GM12878 (cell line): ENCODE data around the gene THSD4. TPM values are rescaled to one million over a fixed set of nuclear protein-coding genes. Genes with fewer than 3 reads are reported as not detected.

ENCODE experiments used
- ATAC-seq: fragments of 200-7000 bp; cut with Tn5 transposase; 3 replicates; pipeline ENCODE4 v1.9.1; 2020; ENCODE audit warnings: mild to moderate bottlenecking, moderate library complexity
- BruUV-seq: library from RNA; stranded (reverse); fragments of 400-500 nt; replicated peaks from 2 replicates; lab custom pipeline; 2021; lab: Mats Ljungman, UMichigan
- CTCF ChIA-PET: fragments of 300-600 bp; sonication (Branson Sonifier 250); formaldehyde crosslinking; extraction: SDS; loops from one replicate; lab custom pipeline; 2021; ENCODE audit warnings: inconsistent platforms; lab: Yijun Ruan, JAX
- POLR2A ChIA-PET: fragments of 350-600 bp; formaldehyde crosslinking; extraction: SDS; loops from one replicate; lab custom pipeline; 2021; ENCODE audit warnings: inconsistent platforms; lab: Charles Lee
- RAD21 ChIA-PET: fragments of 300-600 bp; sonication (Branson Sonifier 250); formaldehyde crosslinking; loops from one replicate; lab custom pipeline; 2023; ENCODE audit warnings: antibody characterized with exemption; ENCODE audit not compliant: unreplicated experiment; lab: Charles Lee
- SMC1A ChIA-PET: fragments of 300-600 bp; sonication (Branson Sonifier 250); formaldehyde crosslinking; loops from one replicate; lab custom pipeline; 2023; ENCODE audit not compliant: unreplicated experiment, uncharacterized antibody; lab: Charles Lee
- DNase-seq: peaks from one replicate; pipeline ENCODE4 v3.0.0-alpha.2; 2011; ENCODE audit warnings: low read depth, low spot score
- FAIRE-seq: peaks from 3 replicates; lab custom pipeline; 2011; peaks lifted over from hg19 to GRCh38; lab: Jason Lieb, UNC
- H2AFZ ChIP-seq: 2 replicates; pipeline ENCODE4 v1.6.0; 2011; ENCODE audit warnings: low read depth, low read length, control low read depth; ENCODE audit not compliant: control insufficient read depth
- H3K27ac ChIP-seq: 2 replicates; pipeline ENCODE4 v1.5.1; 2011; ENCODE audit warnings: control low read depth; ENCODE audit not compliant: control insufficient read depth, insufficient read depth
- H3K27me3 ChIP-seq, 2 experiments: replicated peaks in 1 of 2; 2 replicates each; pipeline versions ENCODE4 v1.6.0 to v1.6.1; 2011; ENCODE audit warnings: low read length in 1 of 2; ENCODE audit not compliant: control insufficient read depth in 2 of 2, insufficient read depth in 2 of 2
- H3K36me3 ChIP-seq, 2 experiments: 2 replicates each; pipeline ENCODE4 v1.5.1; 2011; ENCODE audit warnings: low read length in 1 of 2; ENCODE audit not compliant: control insufficient read depth in 2 of 2, insufficient read depth in 2 of 2
- H3K4me1 ChIP-seq: 2 replicates; pipeline ENCODE4 v1.6.1; 2011; ENCODE audit warnings: mild to moderate bottlenecking, low read length, moderate library complexity, mixed read lengths; ENCODE audit not compliant: control insufficient read depth, insufficient read depth
- H3K4me2 ChIP-seq: 2 replicates; pipeline ENCODE4 v1.6.0; 2011; ENCODE audit warnings: control low read depth; ENCODE audit not compliant: control insufficient read depth, insufficient read depth
- H3K4me3 ChIP-seq: fragments of 200-600 bp; sonication (generic); 2 replicates; pipeline ENCODE4 v1.5.1; 2016
- H3K79me2 ChIP-seq: 2 replicates; pipeline ENCODE4 v1.6.0; 2011; ENCODE audit warnings: low read length; ENCODE audit not compliant: control insufficient read depth, insufficient read depth
- H3K9ac ChIP-seq: 2 replicates; pipeline ENCODE4 v1.8.0; 2011; ENCODE audit warnings: low read length, control low read depth, mixed read lengths; ENCODE audit not compliant: control insufficient read depth, insufficient read depth
- H3K9me3 ChIP-seq: replicated peaks from 3 replicates; pipeline ENCODE4 v1.5.1; 2011; ENCODE audit warnings: mild to moderate bottlenecking, low read length; ENCODE audit not compliant: control insufficient read depth, insufficient read depth
- H4K20me1 ChIP-seq: 2 replicates; pipeline ENCODE4 v1.6.0; 2011; ENCODE audit not compliant: control insufficient read depth, insufficient read depth
- CTCF ChIP-seq, 3 experiments: IDR thresholded peaks in 2 of 3; conservative IDR thresholded peaks in 1 of 3; 2 replicates each; pipeline ENCODE4 v1.5.1; 2011; ENCODE audit warnings: low read depth in 3 of 3, low read length in 3 of 3, mild to moderate bottlenecking in 3 of 3, control low read depth in 2 of 3, moderate library complexity in 2 of 3, inconsistent platforms in 1 of 3, mixed read lengths in 1 of 3; ENCODE audit not compliant: control insufficient read depth in 2 of 3, insufficient read depth in 1 of 3; ENCODE audit errors: extremely low read depth in 1 of 3
- MEF2A ChIP-seq: IDR thresholded peaks from 2 replicates; pipeline ENCODE4 v1.6.1; 2011; ENCODE audit warnings: low read depth, mild to moderate bottlenecking, low read length, moderate library complexity; ENCODE audit not compliant: insufficient read depth
- MEF2B ChIP-seq: fragments of 450-650 bp; IDR thresholded peaks from 2 replicates; pipeline ENCODE4 v1.6.1; 2018; ENCODE audit warnings: mild to moderate bottlenecking, moderate library complexity; ENCODE audit not compliant: partially characterized antibody, poor library complexity, severe bottlenecking
- NFYB ChIP-seq: IDR thresholded peaks from 2 replicates; pipeline ENCODE4 v1.6.1; 2011; ENCODE audit warnings: low read depth, mild to moderate bottlenecking, low read length, improper control_type of control experiment, moderate library complexity; ENCODE audit not compliant: insufficient read depth
- SIX5 ChIP-seq: IDR thresholded peaks from 2 replicates; pipeline ENCODE4 v1.6.1; 2011; ENCODE audit warnings: mild to moderate bottlenecking, low read depth, low read length, moderate library complexity; ENCODE audit not compliant: severe bottlenecking
- SMC3 ChIP-seq: IDR thresholded peaks from 2 replicates; pipeline ENCODE4 v1.6.1; 2011; ENCODE audit warnings: low read length, improper control_type of control experiment, borderline replicate concordance
- SUPT20H ChIP-seq: IDR thresholded peaks from 2 replicates; pipeline ENCODE4 v1.6.1; 2011; ENCODE audit warnings: low read depth, mild to moderate bottlenecking, low read length, moderate library complexity, borderline replicate concordance; ENCODE audit not compliant: control insufficient read depth
- TAF1 ChIP-seq: IDR thresholded peaks from 2 replicates; pipeline ENCODE4 v1.6.1; 2011; ENCODE audit warnings: mild to moderate bottlenecking, low read depth, low read length, borderline replicate concordance
- ZBTB33 ChIP-seq: fragments of 450-650 bp; IDR thresholded peaks from 2 replicates; pipeline ENCODE4 v1.6.1; 2017; ENCODE audit warnings: mild to moderate bottlenecking
- WGBS: methylation state at CpG from one replicate; pipeline ENCODE4 v1.1.6; 2016; ENCODE audit warnings: low lambda C conversion rate; ENCODE audit not compliant: insufficient replicate concordance, insufficient coverage; ENCODE audit errors: missing lambda C conversion rate; 5-methylcytosine and 5-hydroxymethylcytosine counted together
- in situ Hi-C: fragments of 300-500 bp; cut with MboI; formaldehyde crosslinking; loops from 9 replicates; pipeline ENCODE4 v1.14.3; 2018; ENCODE audit warnings: mixed read lengths
- intact Hi-C: fragments of 100-400 bp; cut with micrococcal nuclease; formaldehyde crosslinking; loops from one replicate; pipeline ENCODE4 v1.14.2; 2022; ENCODE audit not compliant: unreplicated experiment
- polyA plus RNA-seq, 11 experiments: library from polyadenylated mRNA; depleted of rRNA in 4 of 11; unstranded in 6 of 11; stranded (reverse) in 5 of 11; fragments of >200 nt; fragmentation: Nextera tagmentation in 4 of 11; fragmentation: Illumina TruSeq in 1 of 11; extraction: Ambion mirVana in 4 of 11; extraction: Trizol in 1 of 11; gene quantifications; 1 replicate in 1 of 11; 2 replicates in 10 of 11; pipeline versions ENCODE4 v1.2.1 to v1.2.3, GENCODE V29; 2011 to 2016; ENCODE audit warnings: inconsistent platforms in 2 of 11, missing spikeins in 2 of 11, low read depth in 1 of 11
- total RNA-seq, 4 experiments: library from RNA; depleted of rRNA in 3 of 4; stranded (reverse); fragments of >200 nt in 3 of 4; fragmentation: Illumina TruSeq in 1 of 4; extraction: Trizol in 1 of 4; gene quantifications; 2 replicates each; pipeline versions ENCODE4 v1.2.1 to v1.2.3, GENCODE V29; 2013 to 2021

THSD4 gene
- total and polyA plus RNA-seq, 10 of the 15 experiments (the other 5 are each of a cell fraction or from before 2014, with no cell fraction given), result 0.04 to 0.13 (median 0.05) TPM; not detected in 7

GRCh38 chr15:71801935-71802655, 686.8 kb downstream of the THSD4 start:
- TF ChIP-seq NFYB (peak; percentile 72), SIX5 (no peak)
- H3K9me3 ChIP-seq, result no peaks in the 10 kb centered on the region; the same call in 2 of the 3 replicates
- no TSS peak for BruUV-seq
- H2AFZ ChIP-seq, result no peak overlapping the region
- 95% methylated on average over 24 of the region's 24 CpGs for WGBS
- DNase-seq (no peak), FAIRE-seq (no peak), ATAC-seq (no peak)
- ChIA-PET CTCF (interaction anchor here (0.7 to 6.0 kb wide), 19 partner anchors 16 to 789 kb away, joined by 3 to 69 read pairs (median 4); no protein-coding TSS in a partner anchor), RAD21 (interaction anchor here (1.4 to 3.0 kb wide), 4 partner anchors 21 to 356 kb away, joined by 3 to 25 read pairs (median 10); no protein-coding TSS in a partner anchor), SMC1A (interaction anchor here (0.6 to 4.2 kb wide), 8 partner anchors 12 to 354 kb away, joined by 3 to 26 read pairs (median 4); no protein-coding TSS in a partner anchor), POLR2A (no interaction called here)
- intact Hi-C loops (loop anchor here (1.0 to 2.0 kb wide), 4 partner anchors 50 to 355 kb away; no protein-coding TSS in a partner anchor), in situ Hi-C loops (loop anchor here (5.0 to 10.0 kb wide), 3 partner anchors 55 to 353 kb away; no protein-coding TSS in a partner anchor)
- H4K20me1 ChIP-seq, result no peaks in the 10 kb centered on the region
- no peak overlapping the region for H3K9ac ChIP-seq
- peaks cover 10% of the 10 kb centered on the region for H3K4me1 ChIP-seq
- no peaks in the 10 kb centered on the region for H3K36me3 ChIP-seq
- H3K79me2 ChIP-seq, result no peaks in the 10 kb centered on the region
- H3K4me3 ChIP-seq, result no peak overlapping the region
- H3K27me3 ChIP-seq, result no peaks in the 10 kb centered on the region
- no peak overlapping the region for H3K27ac ChIP-seq
- no peak overlapping the region for H3K4me2 ChIP-seq

GRCh38 chr15:71802770-71803169, 687.5 kb downstream of the THSD4 start:
- Histone ChIP-seq H3K36me3 (no peaks in the 10 kb centered on the region), H4K20me1 (no peaks in the 10 kb centered on the region), H3K79me2 (no peaks in the 10 kb centered on the region), H3K27me3 (no peaks in the 10 kb centered on the region; a peak in 1 of 4 replicates), H3K4me3 (no peak overlapping the region), H3K27ac (no peak overlapping the region), H3K9ac (no peak overlapping the region), H3K4me1 (peaks cover 10% of the 10 kb centered on the region), H3K4me2 (no peak overlapping the region), H2AFZ (peak overlapping the region; percentile 55), H3K9me3 (no peaks in the 10 kb centered on the region; the same call in 2 of the 3 replicates)
- intact Hi-C loops (no loop called here), in situ Hi-C loops (loop anchor here (5.0 to 10.0 kb wide), 3 partner anchors 55 to 352 kb away; no protein-coding TSS in a partner anchor)
- ChIA-PET CTCF (interaction anchor here (0.7 to 6.0 kb wide), 15 partner anchors 16 to 372 kb away, joined by 3 to 69 read pairs (median 4); no protein-coding TSS in a partner anchor), SMC1A (interaction anchor here (1.0 to 4.2 kb wide), 5 partner anchors 50 to 356 kb away, joined by 3 to 26 read pairs (median 4); no protein-coding TSS in a partner anchor), RAD21 (interaction anchor here (1.4 to 3.0 kb wide), 4 partner anchors 22 to 356 kb away, joined by 3 to 25 read pairs (median 10); no protein-coding TSS in a partner anchor), POLR2A (no interaction called here)
- 81% methylated on average over 20 of the region's 21 CpGs for WGBS
- FAIRE-seq (no peak), ATAC-seq (peak; percentile 53), DNase-seq (no peak)
- BruUV-seq, result no TSS peak
- TF ChIP-seq MEF2A (no peak), CTCF (IDR thresholded peaks at IDR 0.05 in 2 of 3, conservative IDR thresholded peaks at IDR 0.05 in 1 of 3; ENCODE audit: control insufficient read depth in 2 of 3, extremely low read depth in 1 of 3, insufficient read depth in 1 of 3, low read depth in 3 of 3, low read length in 3 of 3) (peak; percentile 50 to 58 (median 51); a peak in 5 of 6 replicates), SMC3 (peak; percentile 42; the same call in 1 of the 2 replicates), ZBTB33 (peak; percentile 81; the same call in 1 of the 2 replicates), TAF1 (no peak), MEF2B (no peak), SUPT20H (no peak)
